GM19043 (cell line): ENCODE results near the gene AJM1.
A peak's percentile ranks its signal among the peaks of the same experiment; 100 is the strongest.
"Not testable (repeated sequence)": the region's sequence is repeated elsewhere in the genome, so short reads cannot be mapped to it uniquely, and the experiment has no call there.

Experiments used
- ATAC-seq: cut with Tn5 transposase; IDR thresholded peaks from one replicate; pipeline ENCODE4 v1.9.1; 2021; ENCODE audit warnings: low read depth; ENCODE audit not compliant: unreplicated experiment

The AJM1 gene

GRCh38 chr9:136842380-136842948 lies at the start of gene AJM1:
Gene AJM1, plus strand, starts transcription at chr9:136842478. Its CDS starts 1,937 bp downstream, at chr9:136844415.
- ATAC-seq: peak; percentile 72

GRCh38 chr9:136793086-136793946 lies 49.0 kb upstream of the AJM1 start:
- no peak for ATAC-seq

- ATAC-seq: no peak
These were observed 47.8 kb upstream of the AJM1 start for GRCh38 chr9:136794281-136794999.

- no peak for ATAC-seq
These were observed 47.3 kb upstream of the AJM1 start for GRCh38 chr9:136795000-136795348.

- no peak for ATAC-seq
These were observed 46.0 kb upstream of the AJM1 start, which contains the start of gene CCDC183 for GRCh38 chr9:136796238-136796774. Gene CCDC183, plus strand, starts transcription at chr9:136796338. Its CDS starts 60 bp downstream, at chr9:136796398.

GRCh38 chr9:136796775-136797347 lies 45.4 kb upstream of the AJM1 start:
- ATAC-seq: not testable (repeated sequence)

- no peak for ATAC-seq
These were observed 43.6 kb upstream of the AJM1 start for GRCh38 chr9:136798708-136799078.

- ATAC-seq: no peak
These were observed 43.0 kb upstream of the AJM1 start for GRCh38 chr9:136799079-136799853.

- ATAC-seq: no peak
These were observed 42.2 kb upstream of the AJM1 start for GRCh38 chr9:136799854-136800657.

GRCh38 chr9:136802321-136802720 lies 40.0 kb upstream of the AJM1 start:
- no peak for ATAC-seq

GRCh38 chr9:136803009-136803550 lies 39.2 kb upstream of the AJM1 start:
- ATAC-seq: not testable (repeated sequence)

GRCh38 chr9:136803551-136804508 lies 38.4 kb upstream of the AJM1 start:
- no peak for ATAC-seq

- no peak for ATAC-seq
These were observed 37.6 kb upstream of the AJM1 start for GRCh38 chr9:136804509-136805206.

- no peak for ATAC-seq
These were observed 37.0 kb upstream of the AJM1 start for GRCh38 chr9:136805207-136805740.

- ATAC-seq: no peak
These were observed 36.2 kb upstream of the AJM1 start for GRCh38 chr9:136806067-136806466.

GRCh38 chr9:136806631-136807201 lies 35.6 kb upstream of the AJM1 start:
- no peak for ATAC-seq
